HepG2 (cell line): ENCODE results near the gene IGIP. TPM values are rescaled to one million over a fixed set of nuclear protein-coding genes. Genes with fewer than 3 reads are reported as not detected.

Experiments used
- ARNT2 ChIP-seq: sonication (generic); formaldehyde crosslinking; IDR thresholded peaks from 2 replicates; pipeline ENCODE4 v1.8.0; 2022; ENCODE audit warnings: mild to moderate bottlenecking, low read depth, missing genetic modification reagents, moderate library complexity
- CEBPB ChIP-seq: IDR thresholded peaks from 2 replicates; pipeline ENCODE4 v1.6.1; 2011; ENCODE audit warnings: low read depth, low read length, improper control_type of control experiment, borderline replicate concordance
- FOXK2 ChIP-seq: fragments of 450-650 bp; IDR thresholded peaks from 2 replicates; pipeline ENCODE4 v1.6.1; 2016
- KLF12 ChIP-seq: sonication (generic); formaldehyde crosslinking; IDR thresholded peaks from 2 replicates; pipeline ENCODE4 v1.4.0; 2020; ENCODE audit warnings: missing genetic modification reagents, borderline replicate concordance
- NR1H2 ChIP-seq: sonication (generic); formaldehyde crosslinking; IDR thresholded peaks from 2 replicates; pipeline ENCODE4 v1.8.1; 2022; ENCODE audit warnings: low read depth, missing genetic modification reagents, borderline replicate concordance
- PCBP1 ChIP-seq: fragments of 200-400 bp; formaldehyde crosslinking; IDR thresholded peaks from 2 replicates; pipeline ENCODE4 v1.6.1; 2017; ENCODE audit warnings: mild to moderate bottlenecking, low read depth, low read length, borderline replicate concordance
- SAP130 ChIP-seq: IDR thresholded peaks from 2 replicates; pipeline ENCODE4 v1.6.1; 2016; ENCODE audit warnings: low read depth
- SMARCC2 ChIP-seq: fragments of 450-650 bp; IDR thresholded peaks from 2 replicates; pipeline ENCODE4 v1.6.1; 2017; ENCODE audit warnings: antibody characterized with exemption, mild to moderate bottlenecking
- TARDBP ChIP-seq: sonication (generic); formaldehyde crosslinking; IDR thresholded peaks from 2 replicates; pipeline ENCODE4 v1.8.0; 2022; ENCODE audit warnings: mild to moderate bottlenecking, missing genetic modification reagents
- ZNF547 ChIP-seq: sonication (generic); formaldehyde crosslinking; IDR thresholded peaks from 2 replicates; pipeline ENCODE4 v1.5.1; 2020; ENCODE audit warnings: mild to moderate bottlenecking, missing genetic modification reagents
- ZNF563 ChIP-seq: sonication (generic); formaldehyde crosslinking; IDR thresholded peaks from 2 replicates; pipeline ENCODE4 v1.8.0; 2022; ENCODE audit warnings: mild to moderate bottlenecking, moderate library complexity, missing genetic modification reagents
- polyA plus RNA-seq, 8 experiments: library from polyadenylated mRNA; depleted of rRNA in 3 of 8; stranded (reverse) in 7 of 8; unstranded in 1 of 8; fragments of >200 nt; fragmentation: Illumina TruSeq in 4 of 8; extraction: Trizol in 4 of 8; gene quantifications; 2 replicates each; pipeline versions ENCODE4 v1.2.1 to v1.2.3, GENCODE V29; 2011 to 2016; ENCODE audit warnings: low read depth in 4 of 8, missing spikeins in 1 of 8, mixed read lengths in 1 of 8; ENCODE audit not compliant: insufficient read depth in 1 of 8
- total RNA-seq, 5 experiments: library from RNA; depleted of rRNA; stranded (reverse); fragments of >200 nt; fragmentation: Illumina TruSeq; extraction: Trizol; gene quantifications; 2 replicates each; pipeline ENCODE4 v1.2.3, GENCODE V29; 2016; ENCODE audit warnings: low read depth in 1 of 5
- TF ChIP-seq, protein P1 (sequence below): sonication (generic); formaldehyde crosslinking; IDR thresholded peaks from 2 replicates; pipeline ENCODE4 v1.4.0; 2020; ENCODE audit warnings: mild to moderate bottlenecking, missing genetic modification reagents
- TF ChIP-seq, protein P2 (sequence below): sonication (generic); formaldehyde crosslinking; IDR thresholded peaks from 2 replicates; pipeline ENCODE4 v1.8.1; 2022; ENCODE audit warnings: mild to moderate bottlenecking, missing genetic modification reagents
- TF ChIP-seq, protein P3 (sequence below): sonication (generic); formaldehyde crosslinking; IDR thresholded peaks from 2 replicates; pipeline ENCODE4 v1.8.0; 2022; ENCODE audit warnings: missing genetic modification reagents, mild to moderate bottlenecking, inconsistent platforms, borderline replicate concordance
- TF ChIP-seq, protein P4 (sequence below): sonication (generic); formaldehyde crosslinking; IDR thresholded peaks from 2 replicates; pipeline ENCODE4 v1.4.0; 2020; ENCODE audit warnings: missing genetic modification reagents
- TF ChIP-seq, protein P5 (sequence below): sonication (generic); formaldehyde crosslinking; IDR thresholded peaks from 2 replicates; pipeline ENCODE4 v1.8.1; 2023; ENCODE audit warnings: mild to moderate bottlenecking, missing genetic modification reagents

IGIP gene
- total and polyA plus RNA-seq, 2 of the 13 experiments (the other 11 are each of a cell fraction or from before 2014, with no cell fraction given): 1.7 to 2.1 TPM

DNA sequence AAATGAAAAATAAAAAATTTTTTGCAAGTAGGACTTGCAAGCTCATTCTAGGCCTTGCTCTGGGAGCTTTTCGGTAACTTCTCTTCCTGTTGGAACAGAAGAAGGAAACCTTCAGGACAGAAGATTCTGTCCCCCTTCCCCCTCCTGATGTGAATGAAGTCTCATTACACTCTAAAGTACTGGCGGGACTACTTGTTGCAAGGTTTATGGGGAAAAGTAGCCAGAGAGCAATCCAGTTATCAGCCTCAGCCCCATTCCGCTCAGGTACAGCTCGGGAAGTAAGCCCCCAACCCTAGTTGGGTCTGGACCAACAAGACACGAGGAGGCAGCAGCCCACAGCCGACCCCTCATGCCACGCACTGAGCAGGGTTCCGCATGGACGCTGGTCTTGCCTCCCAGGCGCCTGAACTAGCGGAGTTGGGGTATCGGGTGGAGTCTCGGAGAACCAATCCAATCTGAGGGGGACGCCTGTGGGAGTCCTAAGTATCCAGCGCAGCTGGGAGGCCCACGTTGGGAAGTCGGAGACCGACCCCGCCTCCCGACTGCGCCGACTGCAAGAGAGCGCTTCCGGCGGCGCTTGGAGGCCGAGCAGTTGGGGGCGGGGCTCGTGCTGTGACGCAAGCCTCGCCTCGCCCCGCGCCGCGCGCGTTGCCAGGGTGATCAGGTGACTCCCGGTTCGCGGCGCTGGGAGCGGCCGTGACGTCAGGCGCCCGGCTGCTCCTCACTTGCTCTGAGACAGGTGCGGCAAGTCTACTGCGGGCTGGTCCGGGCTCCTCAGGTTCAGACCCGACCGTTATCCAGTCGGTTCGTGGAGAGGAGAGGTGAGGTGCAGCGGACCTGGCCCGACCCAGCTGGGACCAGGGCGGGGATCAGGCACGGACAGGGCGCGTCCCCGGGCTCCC is 49.0 kb downstream of the IGIP start, which contains the start of gene CYSTM1 (continued):
- TF ChIP-seq, protein P1, sequence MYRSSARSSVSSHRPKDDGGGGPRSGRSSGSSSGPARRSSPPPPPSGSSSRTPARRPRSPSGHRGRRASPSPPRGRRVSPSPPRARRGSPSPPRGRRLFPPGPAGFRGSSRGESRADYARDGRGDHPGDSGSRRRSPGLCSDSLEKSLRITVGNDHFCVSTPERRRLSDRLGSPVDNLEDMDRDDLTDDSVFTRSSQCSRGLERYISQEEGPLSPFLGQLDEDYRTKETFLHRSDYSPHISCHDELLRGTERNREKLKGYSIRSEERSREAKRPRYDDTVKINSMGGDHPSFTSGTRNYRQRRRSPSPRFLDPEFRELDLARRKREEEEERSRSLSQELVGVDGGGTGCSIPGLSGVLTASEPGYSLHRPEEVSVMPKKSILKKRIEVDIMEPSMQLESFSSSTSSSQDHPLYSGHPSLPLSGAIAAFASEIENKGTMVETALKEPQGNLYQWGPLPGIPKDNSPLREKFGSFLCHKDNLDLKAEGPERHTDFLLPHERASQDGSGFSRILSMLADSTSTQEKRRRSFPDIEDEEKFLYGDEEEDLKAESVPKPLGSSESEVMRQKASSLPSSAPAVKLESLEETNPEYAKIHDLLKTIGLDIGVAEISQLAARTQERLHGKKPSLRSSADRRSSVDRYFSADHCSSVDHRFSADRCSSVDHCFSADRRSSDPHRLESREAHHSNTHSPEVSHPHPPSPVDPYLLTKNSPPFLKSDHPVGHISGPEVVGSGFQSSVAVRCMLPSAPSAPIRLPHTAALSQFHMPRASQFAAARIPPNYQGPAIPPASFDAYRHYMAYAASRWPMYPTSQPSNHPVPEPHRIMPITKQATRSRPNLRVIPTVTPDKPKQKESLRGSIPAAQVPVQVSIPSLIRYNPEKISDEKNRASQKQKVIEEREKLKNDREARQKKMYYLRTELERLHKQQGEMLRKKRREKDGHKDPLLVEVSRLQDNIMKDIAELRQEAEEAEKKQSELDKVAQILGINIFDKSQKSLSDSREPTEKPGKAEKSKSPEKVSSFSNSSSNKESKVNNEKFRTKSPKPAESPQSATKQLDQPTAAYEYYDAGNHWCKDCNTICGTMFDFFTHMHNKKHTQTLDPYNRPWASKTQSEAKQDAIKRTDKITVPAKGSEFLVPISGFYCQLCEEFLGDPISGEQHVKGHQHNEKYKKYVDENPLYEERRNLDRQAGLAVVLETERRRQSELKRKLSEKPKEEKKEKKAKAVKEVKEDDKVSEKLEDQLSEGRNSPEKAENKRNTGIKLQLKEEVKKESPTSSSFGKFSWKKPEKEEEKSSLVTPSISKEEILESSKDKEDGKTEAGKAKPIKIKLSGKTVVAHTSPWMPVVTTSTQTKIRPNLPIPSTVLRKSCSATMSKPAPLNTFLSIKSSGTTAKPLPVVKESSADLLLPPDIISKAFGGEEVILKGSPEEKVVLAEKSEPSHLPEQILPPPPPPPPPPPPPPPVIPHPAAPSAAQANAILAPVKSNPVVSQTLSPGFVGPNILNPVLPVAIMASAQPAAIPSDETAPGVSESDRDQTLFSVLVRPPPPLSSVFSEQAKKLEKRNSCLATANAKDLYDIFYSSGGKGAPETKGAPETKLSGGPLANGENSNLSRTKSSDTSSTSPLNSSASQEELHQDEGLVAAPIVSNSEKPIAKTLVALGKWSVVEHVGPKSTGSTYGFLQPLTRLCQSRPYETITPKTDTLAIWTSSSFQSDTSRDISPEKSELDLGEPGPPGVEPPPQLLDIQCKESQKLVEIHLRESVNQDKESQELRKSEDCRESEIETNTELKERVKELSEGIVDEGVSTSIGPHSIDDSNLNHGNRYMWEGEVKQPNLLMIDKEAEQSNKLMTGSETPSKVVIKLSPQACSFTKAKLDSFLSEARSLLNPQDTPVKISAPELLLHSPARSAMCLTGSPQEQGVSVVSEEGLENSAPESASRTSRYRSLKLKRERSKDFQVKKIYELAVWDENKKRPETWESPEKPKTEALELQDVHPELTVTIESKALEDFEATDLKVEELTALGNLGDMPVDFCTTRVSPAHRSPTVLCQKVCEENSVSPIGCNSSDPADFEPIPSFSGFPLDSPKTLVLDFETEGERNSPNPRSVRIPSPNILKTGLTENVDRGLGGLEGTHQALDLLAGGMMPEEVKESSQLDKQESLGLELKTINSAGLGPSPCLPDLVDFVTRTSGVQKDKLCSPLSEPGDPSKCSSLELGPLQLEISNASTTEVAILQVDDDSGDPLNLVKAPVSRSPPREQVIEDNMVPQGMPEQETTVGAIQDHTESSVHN (CRISPR knock-in tag): no peak
- no peak for TF ChIP-seq ZNF547 (CRISPR knock-in tag)
- TF ChIP-seq, protein P2, sequence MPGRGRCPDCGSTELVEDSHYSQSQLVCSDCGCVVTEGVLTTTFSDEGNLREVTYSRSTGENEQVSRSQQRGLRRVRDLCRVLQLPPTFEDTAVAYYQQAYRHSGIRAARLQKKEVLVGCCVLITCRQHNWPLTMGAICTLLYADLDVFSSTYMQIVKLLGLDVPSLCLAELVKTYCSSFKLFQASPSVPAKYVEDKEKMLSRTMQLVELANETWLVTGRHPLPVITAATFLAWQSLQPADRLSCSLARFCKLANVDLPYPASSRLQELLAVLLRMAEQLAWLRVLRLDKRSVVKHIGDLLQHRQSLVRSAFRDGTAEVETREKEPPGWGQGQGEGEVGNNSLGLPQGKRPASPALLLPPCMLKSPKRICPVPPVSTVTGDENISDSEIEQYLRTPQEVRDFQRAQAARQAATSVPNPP (CRISPR knock-in tag): peak; percentile 47; the same call in 1 of the 2 replicates
- TF ChIP-seq, protein P3, sequence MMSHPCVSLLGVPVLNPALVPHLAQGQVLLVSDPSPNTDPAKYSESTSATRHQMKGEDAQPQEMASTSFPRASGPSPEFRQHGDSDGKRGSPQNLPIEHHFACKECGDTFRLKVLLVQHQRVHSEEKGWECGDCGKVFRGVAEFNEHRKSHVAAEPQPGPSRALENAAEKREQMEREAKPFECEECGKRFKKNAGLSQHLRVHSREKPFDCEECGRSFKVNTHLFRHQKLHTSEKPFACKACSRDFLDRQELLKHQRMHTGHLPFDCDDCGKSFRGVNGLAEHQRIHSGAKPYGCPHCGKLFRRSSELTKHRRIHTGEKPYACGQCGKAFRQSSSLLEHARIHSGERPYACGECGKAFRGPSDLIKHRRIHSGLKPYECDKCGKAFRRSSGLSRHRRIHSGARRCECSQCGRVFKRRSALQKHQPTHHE (CRISPR knock-in tag): 0 out of 2 replicates have a peak, but pooled peaks have one; percentile 28
- 0 out of 2 replicates have a peak, but pooled peaks have one; percentile 7 for TF ChIP-seq ZNF563 (CRISPR knock-in tag)
- TF ChIP-seq, protein P4, sequence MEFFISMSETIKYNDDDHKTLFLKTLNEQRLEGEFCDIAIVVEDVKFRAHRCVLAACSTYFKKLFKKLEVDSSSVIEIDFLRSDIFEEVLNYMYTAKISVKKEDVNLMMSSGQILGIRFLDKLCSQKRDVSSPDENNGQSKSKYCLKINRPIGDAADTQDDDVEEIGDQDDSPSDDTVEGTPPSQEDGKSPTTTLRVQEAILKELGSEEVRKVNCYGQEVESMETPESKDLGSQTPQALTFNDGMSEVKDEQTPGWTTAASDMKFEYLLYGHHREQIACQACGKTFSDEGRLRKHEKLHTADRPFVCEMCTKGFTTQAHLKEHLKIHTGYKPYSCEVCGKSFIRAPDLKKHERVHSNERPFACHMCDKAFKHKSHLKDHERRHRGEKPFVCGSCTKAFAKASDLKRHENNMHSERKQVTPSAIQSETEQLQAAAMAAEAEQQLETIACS (CRISPR knock-in tag): no peak; the same call in 1 of the 2 replicates
- TF ChIP-seq FOXK2: no peak
- TF ChIP-seq TARDBP: no peak
- no peak for TF ChIP-seq PCBP1
- TF ChIP-seq SMARCC2: no peak
- TF ChIP-seq SAP130 (CRISPR knock-in tag): peak; percentile 92
- no peak for TF ChIP-seq ARNT2 (CRISPR knock-in tag)
- peak; percentile 61; the same call in 1 of the 2 replicates for TF ChIP-seq KLF12 (CRISPR knock-in tag)
- TF ChIP-seq, protein P5, sequence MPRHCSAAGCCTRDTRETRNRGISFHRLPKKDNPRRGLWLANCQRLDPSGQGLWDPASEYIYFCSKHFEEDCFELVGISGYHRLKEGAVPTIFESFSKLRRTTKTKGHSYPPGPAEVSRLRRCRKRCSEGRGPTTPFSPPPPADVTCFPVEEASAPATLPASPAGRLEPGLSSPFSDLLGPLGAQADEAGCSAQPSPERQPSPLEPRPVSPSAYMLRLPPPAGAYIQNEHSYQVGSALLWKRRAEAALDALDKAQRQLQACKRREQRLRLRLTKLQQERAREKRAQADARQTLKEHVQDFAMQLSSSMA (CRISPR knock-in tag): no peak; the same call in 1 of the 2 replicates
- no peak for TF ChIP-seq NR1H2
- TF ChIP-seq CEBPB: peak; percentile 95
